HepG2 (cell line): ENCODE measurements around the gene ESYT1. TPM values are rescaled to one million over a fixed set of nuclear protein-coding genes. Genes with fewer than 3 reads are reported as not detected.

ENCODE experiments used
- DNMT3B ChIP-seq: conservative IDR thresholded peaks from 2 replicates; pipeline ENCODE4 v1.6.1; 2016; ENCODE audit warnings: missing biosample characterization, control low read depth
- HIVEP1 ChIP-seq: sonication (generic); formaldehyde crosslinking; IDR thresholded peaks from 2 replicates; pipeline ENCODE4 v1.4.0; 2020; ENCODE audit warnings: mild to moderate bottlenecking, missing genetic modification reagents
- IRX3 ChIP-seq: sonication (generic); formaldehyde crosslinking; IDR thresholded peaks from 2 replicates; pipeline ENCODE4 v1.8.1; 2023; ENCODE audit warnings: mild to moderate bottlenecking, low read depth, missing genetic modification reagents, borderline replicate concordance
- JDP2 ChIP-seq: sonication (generic); formaldehyde crosslinking; IDR thresholded peaks from 2 replicates; pipeline ENCODE4 v1.8.1; 2022; ENCODE audit warnings: missing genetic modification reagents, borderline replicate concordance
- KDM6A ChIP-seq: IDR thresholded peaks from 2 replicates; pipeline ENCODE4 v1.6.1; 2016; ENCODE audit warnings: low read depth
- REXO4 ChIP-seq: sonication (generic); formaldehyde crosslinking; IDR thresholded peaks from 2 replicates; pipeline ENCODE4 v1.8.0; 2022; ENCODE audit warnings: missing genetic modification reagents, mild to moderate bottlenecking, borderline replicate concordance
- SALL2 ChIP-seq: sonication (generic); formaldehyde crosslinking; IDR thresholded peaks from 2 replicates; pipeline ENCODE4 v1.8.1; 2023; ENCODE audit warnings: mild to moderate bottlenecking, missing genetic modification reagents, inconsistent platforms
- SP4 ChIP-seq: sonication (generic); formaldehyde crosslinking; IDR thresholded peaks from 2 replicates; pipeline ENCODE4 v1.8.1; 2023; ENCODE audit warnings: mild to moderate bottlenecking, missing genetic modification reagents
- TBP ChIP-seq: sonication (generic); formaldehyde crosslinking; IDR thresholded peaks from 2 replicates; pipeline ENCODE4 v1.5.0; 2020; ENCODE audit warnings: missing genetic modification reagents
- ZBTB38 ChIP-seq: sonication (generic); formaldehyde crosslinking; IDR thresholded peaks from 2 replicates; pipeline ENCODE4 v1.5.1; 2020; ENCODE audit warnings: mild to moderate bottlenecking, missing genetic modification reagents
- ZMYM3 ChIP-seq: sonication (generic); formaldehyde crosslinking; IDR thresholded peaks from 2 replicates; pipeline ENCODE4 v1.5.1; 2020; ENCODE audit warnings: mild to moderate bottlenecking, missing genetic modification reagents
- ZNF3 ChIP-seq: IDR thresholded peaks from 2 replicates; pipeline ENCODE4 v1.7.0; 2017; ENCODE audit warnings: inconsistent platforms
- ZNF354B ChIP-seq: sonication (generic); formaldehyde crosslinking; IDR thresholded peaks from 2 replicates; pipeline ENCODE4 v1.8.0; 2022; ENCODE audit warnings: mild to moderate bottlenecking, missing genetic modification reagents
- ZNF569 ChIP-seq: sonication (generic); formaldehyde crosslinking; IDR thresholded peaks from 2 replicates; pipeline ENCODE4 v1.5.0; 2020; ENCODE audit warnings: mild to moderate bottlenecking, missing genetic modification reagents, moderate library complexity, borderline replicate concordance
- ZNF782 ChIP-seq: sonication (generic); formaldehyde crosslinking; IDR thresholded peaks from 2 replicates; pipeline ENCODE4 v1.4.0; 2020; ENCODE audit warnings: missing genetic modification reagents, mild to moderate bottlenecking, borderline replicate concordance
- polyA plus RNA-seq, 8 experiments: library from polyadenylated mRNA; depleted of rRNA in 3 of 8; stranded (reverse) in 7 of 8; unstranded in 1 of 8; fragments of >200 nt; fragmentation: Illumina TruSeq in 4 of 8; extraction: Trizol in 4 of 8; gene quantifications; 2 replicates each; pipeline versions ENCODE4 v1.2.1 to v1.2.3, GENCODE V29; 2011 to 2016; ENCODE audit warnings: low read depth in 4 of 8, missing spikeins in 1 of 8, mixed read lengths in 1 of 8; ENCODE audit not compliant: insufficient read depth in 1 of 8
- total RNA-seq, 5 experiments: library from RNA; depleted of rRNA; stranded (reverse); fragments of >200 nt; fragmentation: Illumina TruSeq; extraction: Trizol; gene quantifications; 2 replicates each; pipeline ENCODE4 v1.2.3, GENCODE V29; 2016; ENCODE audit warnings: low read depth in 1 of 5
- TF ChIP-seq, protein P1 (sequence below): sonication (generic); formaldehyde crosslinking; IDR thresholded peaks from 2 replicates; pipeline ENCODE4 v1.5.1; 2020; ENCODE audit warnings: mild to moderate bottlenecking, missing genetic modification reagents, borderline replicate concordance
- TF ChIP-seq, protein P2 (sequence below): sonication (generic); formaldehyde crosslinking; IDR thresholded peaks from 2 replicates; pipeline ENCODE4 v1.8.1; 2023; ENCODE audit warnings: mild to moderate bottlenecking, missing genetic modification reagents
- TF ChIP-seq, protein P3 (sequence below): sonication (generic); formaldehyde crosslinking; IDR thresholded peaks from 2 replicates; pipeline ENCODE4 v1.9.0; 2021; ENCODE audit warnings: missing genetic modification reagents, borderline replicate concordance
- TF ChIP-seq, protein P4 (sequence below), 2 experiments: fragments of 450-650 bp in 1 of 2; sonication (generic) in 1 of 2; formaldehyde crosslinking; IDR thresholded peaks; 2 replicates each; pipeline versions ENCODE4 v1.5.0 to v1.8.0; 2020 to 2022; ENCODE audit warnings: mild to moderate bottlenecking in 1 of 2, missing genetic modification reagents in 1 of 2

Gene ESYT1
- total and polyA plus RNA-seq, 2 of the 13 experiments (the other 11 are each of a cell fraction or from before 2014, with no cell fraction given): 66.9 to 71.0 TPM

DNA sequence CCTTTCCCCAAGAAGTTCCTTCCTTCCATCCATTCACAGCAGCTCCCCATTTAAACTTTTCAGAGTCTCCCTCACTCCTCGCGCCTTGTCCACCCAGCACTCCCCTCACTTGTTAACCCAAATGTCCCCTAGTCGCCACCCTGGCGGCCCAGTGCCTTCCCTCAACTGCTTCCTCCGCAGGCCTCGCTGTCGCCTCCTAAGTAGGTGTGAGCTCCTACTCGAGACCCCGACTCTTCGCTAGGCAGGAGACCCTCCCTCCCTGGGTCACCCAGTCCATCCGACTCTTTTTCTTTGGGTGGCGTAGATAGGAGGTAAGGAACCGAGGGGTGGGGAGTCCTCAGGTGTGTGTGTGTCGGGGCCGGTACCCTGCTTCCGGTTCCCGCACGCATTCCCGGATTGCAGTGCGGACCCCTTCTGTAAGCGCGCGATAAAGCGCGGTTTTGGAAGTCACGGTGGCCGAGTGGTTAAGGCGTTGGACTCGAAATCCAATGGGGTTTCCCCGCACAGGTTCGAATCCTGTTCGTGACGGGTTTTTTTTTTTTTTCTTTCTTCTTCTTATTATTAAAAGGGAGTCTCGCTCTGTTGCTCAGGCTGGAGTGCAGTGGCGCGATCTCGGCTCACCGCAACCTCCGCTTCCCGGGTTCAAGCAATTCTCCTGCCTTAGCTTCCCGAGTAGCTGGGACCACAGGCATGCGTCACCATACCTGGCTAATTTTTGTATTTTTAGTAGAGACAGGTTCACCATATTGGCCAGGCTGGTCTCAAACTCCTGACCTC, 62.0 kb downstream of the ESYT1 start (continued):
- TF ChIP-seq, protein P1, sequence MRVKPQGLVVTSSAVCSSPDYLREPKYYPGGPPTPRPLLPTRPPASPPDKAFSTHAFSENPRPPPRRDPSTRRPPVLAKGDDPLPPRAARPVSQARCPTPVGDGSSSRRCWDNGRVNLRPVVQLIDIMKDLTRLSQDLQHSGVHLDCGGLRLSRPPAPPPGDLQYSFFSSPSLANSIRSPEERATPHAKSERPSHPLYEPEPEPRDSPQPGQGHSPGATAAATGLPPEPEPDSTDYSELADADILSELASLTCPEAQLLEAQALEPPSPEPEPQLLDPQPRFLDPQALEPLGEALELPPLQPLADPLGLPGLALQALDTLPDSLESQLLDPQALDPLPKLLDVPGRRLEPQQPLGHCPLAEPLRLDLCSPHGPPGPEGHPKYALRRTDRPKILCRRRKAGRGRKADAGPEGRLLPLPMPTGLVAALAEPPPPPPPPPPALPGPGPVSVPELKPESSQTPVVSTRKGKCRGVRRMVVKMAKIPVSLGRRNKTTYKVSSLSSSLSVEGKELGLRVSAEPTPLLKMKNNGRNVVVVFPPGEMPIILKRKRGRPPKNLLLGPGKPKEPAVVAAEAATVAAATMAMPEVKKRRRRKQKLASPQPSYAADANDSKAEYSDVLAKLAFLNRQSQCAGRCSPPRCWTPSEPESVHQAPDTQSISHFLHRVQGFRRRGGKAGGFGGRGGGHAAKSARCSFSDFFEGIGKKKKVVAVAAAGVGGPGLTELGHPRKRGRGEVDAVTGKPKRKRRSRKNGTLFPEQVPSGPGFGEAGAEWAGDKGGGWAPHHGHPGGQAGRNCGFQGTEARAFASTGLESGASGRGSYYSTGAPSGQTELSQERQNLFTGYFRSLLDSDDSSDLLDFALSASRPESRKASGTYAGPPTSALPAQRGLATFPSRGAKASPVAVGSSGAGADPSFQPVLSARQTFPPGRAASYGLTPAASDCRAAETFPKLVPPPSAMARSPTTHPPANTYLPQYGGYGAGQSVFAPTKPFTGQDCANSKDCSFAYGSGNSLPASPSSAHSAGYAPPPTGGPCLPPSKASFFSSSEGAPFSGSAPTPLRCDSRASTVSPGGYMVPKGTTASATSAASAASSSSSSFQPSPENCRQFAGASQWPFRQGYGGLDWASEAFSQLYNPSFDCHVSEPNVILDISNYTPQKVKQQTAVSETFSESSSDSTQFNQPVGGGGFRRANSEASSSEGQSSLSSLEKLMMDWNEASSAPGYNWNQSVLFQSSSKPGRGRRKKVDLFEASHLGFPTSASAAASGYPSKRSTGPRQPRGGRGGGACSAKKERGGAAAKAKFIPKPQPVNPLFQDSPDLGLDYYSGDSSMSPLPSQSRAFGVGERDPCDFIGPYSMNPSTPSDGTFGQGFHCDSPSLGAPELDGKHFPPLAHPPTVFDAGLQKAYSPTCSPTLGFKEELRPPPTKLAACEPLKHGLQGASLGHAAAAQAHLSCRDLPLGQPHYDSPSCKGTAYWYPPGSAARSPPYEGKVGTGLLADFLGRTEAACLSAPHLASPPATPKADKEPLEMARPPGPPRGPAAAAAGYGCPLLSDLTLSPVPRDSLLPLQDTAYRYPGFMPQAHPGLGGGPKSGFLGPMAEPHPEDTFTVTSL: no peak
- TF ChIP-seq, protein P2, sequence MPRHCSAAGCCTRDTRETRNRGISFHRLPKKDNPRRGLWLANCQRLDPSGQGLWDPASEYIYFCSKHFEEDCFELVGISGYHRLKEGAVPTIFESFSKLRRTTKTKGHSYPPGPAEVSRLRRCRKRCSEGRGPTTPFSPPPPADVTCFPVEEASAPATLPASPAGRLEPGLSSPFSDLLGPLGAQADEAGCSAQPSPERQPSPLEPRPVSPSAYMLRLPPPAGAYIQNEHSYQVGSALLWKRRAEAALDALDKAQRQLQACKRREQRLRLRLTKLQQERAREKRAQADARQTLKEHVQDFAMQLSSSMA (CRISPR knock-in tag): no peak
- TF ChIP-seq HIVEP1 (CRISPR knock-in tag) (no peak), TBP (CRISPR knock-in tag) (0 out of 2 replicates have a peak, but pooled peaks have one; percentile 23), DNMT3B (no peak), ZBTB38 (CRISPR knock-in tag) (no peak), ZMYM3 (CRISPR knock-in tag) (peak; percentile 53; the same call in 1 of the 2 replicates), IRX3 (no peak), ZNF782 (CRISPR knock-in tag) (peak; percentile 67), ZNF569 (CRISPR knock-in tag) (no peak), REXO4 (CRISPR knock-in tag) (no peak), SALL2 (no peak), ZNF3 (CRISPR knock-in tag) (no peak), KDM6A (CRISPR knock-in tag) (no peak), JDP2 (no peak; the same call in 1 of the 2 replicates), ZNF354B (CRISPR knock-in tag) (no peak), SP4 (no peak)
- TF ChIP-seq, protein P3, sequence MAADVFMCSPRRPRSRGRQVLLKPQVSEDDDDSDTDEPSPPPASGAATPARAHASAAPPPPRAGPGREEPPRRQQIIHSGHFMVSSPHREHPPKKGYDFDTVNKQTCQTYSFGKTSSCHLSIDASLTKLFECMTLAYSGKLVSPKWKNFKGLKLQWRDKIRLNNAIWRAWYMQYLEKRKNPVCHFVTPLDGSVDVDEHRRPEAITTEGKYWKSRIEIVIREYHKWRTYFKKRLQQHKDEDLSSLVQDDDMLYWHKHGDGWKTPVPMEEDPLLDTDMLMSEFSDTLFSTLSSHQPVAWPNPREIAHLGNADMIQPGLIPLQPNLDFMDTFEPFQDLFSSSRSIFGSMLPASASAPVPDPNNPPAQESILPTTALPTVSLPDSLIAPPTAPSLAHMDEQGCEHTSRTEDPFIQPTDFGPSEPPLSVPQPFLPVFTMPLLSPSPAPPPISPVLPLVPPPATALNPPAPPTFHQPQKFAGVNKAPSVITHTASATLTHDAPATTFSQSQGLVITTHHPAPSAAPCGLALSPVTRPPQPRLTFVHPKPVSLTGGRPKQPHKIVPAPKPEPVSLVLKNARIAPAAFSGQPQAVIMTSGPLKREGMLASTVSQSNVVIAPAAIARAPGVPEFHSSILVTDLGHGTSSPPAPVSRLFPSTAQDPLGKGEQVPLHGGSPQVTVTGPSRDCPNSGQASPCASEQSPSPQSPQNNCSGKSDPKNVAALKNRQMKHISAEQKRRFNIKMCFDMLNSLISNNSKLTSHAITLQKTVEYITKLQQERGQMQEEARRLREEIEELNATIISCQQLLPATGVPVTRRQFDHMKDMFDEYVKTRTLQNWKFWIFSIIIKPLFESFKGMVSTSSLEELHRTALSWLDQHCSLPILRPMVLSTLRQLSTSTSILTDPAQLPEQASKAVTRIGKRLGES (CRISPR knock-in tag): no peak
- TF ChIP-seq, protein P4, sequence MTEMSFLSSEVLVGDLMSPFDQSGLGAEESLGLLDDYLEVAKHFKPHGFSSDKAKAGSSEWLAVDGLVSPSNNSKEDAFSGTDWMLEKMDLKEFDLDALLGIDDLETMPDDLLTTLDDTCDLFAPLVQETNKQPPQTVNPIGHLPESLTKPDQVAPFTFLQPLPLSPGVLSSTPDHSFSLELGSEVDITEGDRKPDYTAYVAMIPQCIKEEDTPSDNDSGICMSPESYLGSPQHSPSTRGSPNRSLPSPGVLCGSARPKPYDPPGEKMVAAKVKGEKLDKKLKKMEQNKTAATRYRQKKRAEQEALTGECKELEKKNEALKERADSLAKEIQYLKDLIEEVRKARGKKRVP (CRISPR knock-in tag; IDR thresholded peaks at IDR 0.05): 0 out of 4 replicates have a peak, but pooled peaks of 1 of the 2 experiments have one; percentile 20
